ENCODE data around the gene VANGL1.

Gene VANGL1

DNA sequence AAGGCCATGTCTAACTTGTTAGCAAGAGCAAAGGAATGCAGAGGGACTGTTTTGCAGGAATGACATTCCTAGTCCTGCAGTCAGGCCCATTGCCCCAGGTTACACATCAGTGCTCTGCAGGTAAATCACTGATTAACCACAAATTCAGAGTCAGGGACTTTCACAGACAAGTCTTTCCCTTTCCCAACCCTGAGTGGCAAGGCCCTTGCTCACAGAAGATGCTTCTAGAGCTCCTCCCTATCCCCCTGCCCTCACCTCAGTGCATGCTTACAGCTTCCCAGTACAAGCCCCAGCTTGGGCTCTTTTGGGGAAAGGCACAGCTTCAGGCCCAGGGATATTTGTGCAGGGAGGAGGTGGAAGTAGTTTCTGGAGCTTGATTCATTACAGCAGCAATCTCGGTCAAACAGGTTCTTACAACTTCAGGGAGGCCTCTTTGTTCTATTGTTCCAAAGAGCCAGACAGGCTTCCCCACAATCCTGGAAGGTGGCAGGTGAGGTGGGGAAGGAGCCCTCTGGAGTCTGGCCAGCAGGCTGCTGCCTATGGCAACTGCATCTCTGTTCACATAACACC, 72.9 kb downstream of the VANGL1 start:
- no peak for TF ChIP-seq ZNF274 (IDR thresholded peaks at IDR 0.05; ENCODE audit: low read depth, low read length)
- no peak overlapping the region for H3K4me3 ChIP-seq (ENCODE audit: low read length)

DNA sequence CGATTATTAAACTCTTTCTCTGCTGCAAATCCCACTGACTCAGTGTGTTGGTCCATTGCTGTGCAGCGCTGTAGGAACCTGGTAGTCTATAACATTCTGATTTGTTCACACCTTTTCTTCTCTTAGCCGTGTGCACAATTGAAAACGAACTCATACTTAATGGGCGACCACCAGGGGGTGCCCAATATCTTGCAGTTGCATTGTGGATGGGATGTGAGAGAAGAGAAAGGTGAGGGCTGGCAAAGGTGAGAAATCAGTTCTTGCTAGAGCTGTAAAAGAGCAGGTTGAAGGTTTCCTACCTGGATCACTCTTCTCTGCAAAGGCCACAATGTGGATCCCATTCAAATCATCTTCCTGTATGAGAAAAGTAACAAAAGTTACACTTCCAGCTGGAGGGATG, 75.8 kb downstream of the VANGL1 start:
- H3K4me3 ChIP-seq (ENCODE audit: low read length), result no peak overlapping the region
- TF ChIP-seq ZNF274 (IDR thresholded peaks at IDR 0.05; ENCODE audit: low read depth, low read length), result no peak

DNA sequence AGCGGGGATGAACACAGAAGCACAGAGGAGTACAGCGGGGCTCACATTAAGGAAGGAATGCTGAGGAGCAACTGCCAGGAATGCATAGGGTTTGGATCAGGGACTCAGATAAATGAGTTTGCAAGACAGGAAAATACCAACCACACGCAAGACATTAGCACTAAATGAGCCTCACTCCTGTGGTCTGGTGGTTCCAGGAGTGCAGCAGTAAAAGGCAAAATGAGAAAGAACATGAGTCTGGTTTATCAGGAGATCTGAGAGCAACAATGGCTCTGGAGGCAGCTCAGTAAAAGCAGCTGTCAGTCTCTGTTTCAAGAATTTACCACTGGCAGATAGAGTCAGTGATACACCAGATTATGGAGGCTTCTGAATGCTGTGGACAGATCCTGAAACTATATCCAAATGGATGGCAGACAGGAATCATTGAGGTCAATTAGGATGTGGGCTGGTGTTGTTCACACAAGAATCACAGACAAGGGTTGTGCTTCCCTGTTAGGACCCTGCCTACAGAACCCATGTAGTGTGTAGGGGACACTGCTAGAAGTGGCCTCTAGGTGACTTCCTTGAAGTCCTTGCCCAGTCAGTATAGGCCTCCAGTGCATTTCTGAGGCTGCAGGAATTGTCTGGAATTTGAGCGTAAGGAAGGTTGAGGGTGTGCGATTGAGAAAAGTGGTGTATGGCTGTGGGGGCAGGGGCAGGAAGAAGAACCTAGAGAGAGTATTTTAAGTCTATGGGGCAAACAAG, 76.4 kb downstream of the VANGL1 start:
- TF ChIP-seq ZNF274 (IDR thresholded peaks at IDR 0.05; ENCODE audit: low read depth, low read length), result no peak
- no peak overlapping the region for H3K4me3 ChIP-seq (ENCODE audit: low read length)

DNA sequence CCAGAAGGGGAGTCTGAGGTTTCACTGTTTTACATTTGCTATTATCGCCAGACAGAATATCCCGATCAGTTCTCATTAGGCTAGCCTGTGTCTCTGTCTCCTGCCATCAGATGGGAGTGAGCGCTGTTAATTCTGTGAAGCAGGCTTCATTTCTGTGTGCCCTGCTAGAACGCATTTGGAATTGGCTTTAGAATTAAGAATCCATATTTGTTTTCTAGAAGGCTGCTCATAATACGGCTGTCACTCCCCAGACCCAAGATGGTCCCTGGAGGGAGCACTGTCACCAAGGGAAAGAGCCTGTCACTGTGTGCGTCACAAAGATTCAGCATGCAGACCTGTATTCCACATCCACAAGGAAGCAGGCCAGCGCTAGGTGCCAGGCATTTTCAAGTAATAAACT, 77.5 kb downstream of the VANGL1 start:
- TF ChIP-seq ZNF274 (IDR thresholded peaks at IDR 0.05; ENCODE audit: low read depth, low read length), result no peak
- no peak overlapping the region for H3K4me3 ChIP-seq (ENCODE audit: low read length)

DNA sequence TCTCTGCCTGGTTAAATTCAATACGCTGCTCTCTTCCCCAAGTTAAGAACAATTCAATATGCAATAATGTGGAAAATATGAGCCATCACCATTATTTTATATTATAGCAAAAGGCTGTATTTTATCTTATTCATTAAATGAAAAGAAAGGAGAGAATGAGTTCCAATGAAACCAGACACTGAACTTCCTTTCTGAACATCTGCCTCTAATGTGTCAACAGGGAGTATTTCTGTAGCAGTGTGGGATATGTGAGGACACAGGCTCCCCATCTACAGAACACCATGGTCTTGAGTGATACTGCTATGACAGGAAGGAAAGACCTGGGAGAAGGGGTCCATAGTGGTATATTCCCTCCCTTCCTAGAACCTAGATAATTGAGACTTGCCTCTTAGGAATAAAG, 80.5 kb downstream of the VANGL1 start:
- H3K4me3 ChIP-seq (ENCODE audit: low read length), result no peak overlapping the region
- TF ChIP-seq ZNF274 (IDR thresholded peaks at IDR 0.05; ENCODE audit: low read depth, low read length), result no peak

DNA sequence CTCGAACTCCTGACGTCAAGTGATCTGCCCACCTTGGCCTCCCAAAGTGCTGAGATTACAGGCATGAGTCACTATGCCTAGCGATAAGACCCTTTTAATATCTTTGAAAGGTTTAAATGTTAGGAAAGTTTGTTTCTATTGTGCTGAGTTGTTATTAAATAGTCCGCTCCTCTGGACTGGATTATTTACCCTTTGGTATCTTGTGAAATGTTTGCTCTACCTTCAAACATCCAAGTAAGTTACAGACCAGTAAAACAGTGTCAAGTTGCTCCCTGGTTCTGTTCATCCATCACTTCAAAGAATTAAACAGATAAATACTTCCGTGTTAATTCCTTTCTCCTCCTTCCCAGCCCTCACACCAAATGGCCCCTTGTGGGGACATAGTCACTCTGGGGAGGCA, 82.0 kb downstream of the VANGL1 start:
- TF ChIP-seq ZNF274 (IDR thresholded peaks at IDR 0.05; ENCODE audit: low read depth, low read length), result no peak
- no peak overlapping the region for H3K4me3 ChIP-seq (ENCODE audit: low read length)

DNA sequence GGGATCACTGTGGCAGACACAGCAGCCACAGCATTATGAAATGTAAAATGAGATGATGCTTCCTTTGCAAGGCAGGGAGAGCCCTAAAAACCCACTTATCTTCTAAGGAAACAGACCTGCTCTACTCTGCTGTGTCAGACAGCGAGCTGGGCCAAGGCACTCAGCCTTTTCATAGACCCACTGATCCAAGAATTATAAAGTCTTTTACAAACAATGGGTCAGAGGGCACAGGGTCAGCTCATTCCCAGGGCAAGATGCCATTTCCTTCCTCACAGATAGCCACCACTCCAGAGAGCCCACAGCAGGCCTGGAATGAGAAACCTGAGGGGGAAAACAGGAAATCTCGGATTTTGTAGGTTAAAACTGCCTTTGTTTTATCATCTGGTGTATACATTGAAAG, 83.8 kb downstream of the VANGL1 start:
- H3K4me3 ChIP-seq (ENCODE audit: low read length), result no peak overlapping the region
- TF ChIP-seq ZNF274 (IDR thresholded peaks at IDR 0.05; ENCODE audit: low read depth, low read length), result no peak

DNA sequence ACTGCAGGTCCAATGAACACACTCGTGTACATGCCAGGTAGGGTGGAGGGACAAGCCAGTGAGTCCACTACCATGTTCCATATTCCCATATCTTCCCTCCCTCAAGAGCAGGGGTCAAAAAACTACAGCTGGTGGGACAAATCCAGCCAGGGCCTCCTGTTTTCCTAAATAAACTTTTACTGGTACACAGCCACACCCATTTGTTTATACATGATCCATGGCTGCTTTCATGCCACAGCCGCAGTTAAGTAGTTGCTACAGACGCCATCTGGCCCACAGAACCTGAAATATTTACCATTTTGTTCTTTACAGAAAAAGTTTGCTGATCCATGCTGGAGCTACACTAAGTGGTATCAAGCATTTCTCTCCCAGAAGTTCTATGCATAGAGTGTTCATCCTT, 84.4 kb downstream of the VANGL1 start:
- no peak for TF ChIP-seq ZNF274 (IDR thresholded peaks at IDR 0.05; ENCODE audit: low read depth, low read length)

DNA sequence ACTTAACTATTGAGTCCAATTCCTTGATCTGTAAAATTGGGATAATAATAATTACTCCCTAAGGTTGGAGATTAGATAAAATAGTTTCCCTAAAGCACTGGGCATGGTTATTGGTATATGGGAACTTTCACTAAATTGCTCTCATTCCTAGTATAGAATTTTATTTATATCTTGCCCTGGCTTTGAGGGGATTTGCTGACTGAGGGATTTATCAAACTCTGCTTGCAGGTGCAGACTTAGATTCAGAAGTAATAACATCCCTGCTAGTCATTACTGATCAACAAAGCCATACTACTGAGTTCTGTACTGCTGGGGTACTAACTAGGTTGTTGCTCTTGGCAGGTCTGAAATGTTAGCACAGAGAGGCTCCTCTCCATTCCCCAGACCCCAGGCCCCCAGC, 84.8 kb downstream of the VANGL1 start:
- no peak overlapping the region for H3K4me3 ChIP-seq (ENCODE audit: low read length)
- TF ChIP-seq ZNF274 (IDR thresholded peaks at IDR 0.05; ENCODE audit: low read depth, low read length), result no peak

More for the DNA sequence above, 84.4 kb downstream of the VANGL1 start:
- H3K4me3 ChIP-seq (ENCODE audit: low read length), result no peak overlapping the region

DNA sequence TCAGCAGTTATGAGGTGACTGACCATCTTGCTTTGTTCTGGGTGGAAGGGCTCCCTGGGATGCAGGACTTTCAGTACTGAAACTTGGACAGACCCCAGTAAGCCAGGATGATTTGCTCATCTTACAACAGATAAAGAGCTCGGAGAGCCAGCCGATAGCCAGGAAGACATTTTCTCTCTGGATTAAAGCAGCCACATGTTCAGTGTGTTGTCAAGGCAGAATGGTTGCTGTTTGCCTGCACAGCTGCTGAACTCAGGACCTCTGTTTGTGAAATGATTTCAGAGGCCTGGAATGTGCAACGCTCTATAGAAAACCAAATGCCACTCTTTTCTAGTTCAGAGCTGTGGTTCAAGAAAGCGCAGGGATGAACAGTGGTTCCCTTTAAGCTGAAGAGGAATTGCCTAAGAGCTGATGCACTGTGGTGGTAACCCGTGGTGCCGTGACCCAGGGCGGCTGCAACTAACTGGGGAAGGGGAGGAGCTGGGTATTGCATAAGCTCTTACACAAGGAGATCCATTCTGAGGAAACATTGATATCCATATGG, 86.0 kb downstream of the VANGL1 start:
- H3K4me3 ChIP-seq (ENCODE audit: low read length), result no peak overlapping the region

DNA sequence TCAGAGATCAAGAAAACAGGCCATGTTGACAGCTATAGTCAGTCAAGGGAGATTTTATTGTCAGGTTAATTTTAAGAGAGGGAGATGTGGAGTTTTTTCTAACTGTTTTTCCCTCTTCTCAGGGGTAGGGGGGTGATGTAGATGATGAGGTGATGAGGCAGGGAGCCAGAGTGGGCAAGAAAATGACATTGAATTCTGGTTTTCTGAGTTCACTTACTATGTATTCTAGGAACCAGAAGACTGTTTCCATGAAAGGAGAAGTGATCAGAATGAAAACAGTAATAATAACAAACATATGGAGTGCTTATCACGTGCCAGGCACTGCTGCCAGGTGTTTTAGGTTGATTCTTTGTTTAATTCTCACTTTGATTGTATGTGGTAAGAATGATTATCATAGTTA, 86.6 kb downstream of the VANGL1 start:
- H3K4me3 ChIP-seq (ENCODE audit: low read length), result no peak overlapping the region
- no peak for TF ChIP-seq ZNF274 (IDR thresholded peaks at IDR 0.05; ENCODE audit: low read depth, low read length)

More for the DNA sequence above, 86.0 kb downstream of the VANGL1 start:
- TF ChIP-seq ZNF274 (IDR thresholded peaks at IDR 0.05; ENCODE audit: low read depth, low read length), result no peak

DNA sequence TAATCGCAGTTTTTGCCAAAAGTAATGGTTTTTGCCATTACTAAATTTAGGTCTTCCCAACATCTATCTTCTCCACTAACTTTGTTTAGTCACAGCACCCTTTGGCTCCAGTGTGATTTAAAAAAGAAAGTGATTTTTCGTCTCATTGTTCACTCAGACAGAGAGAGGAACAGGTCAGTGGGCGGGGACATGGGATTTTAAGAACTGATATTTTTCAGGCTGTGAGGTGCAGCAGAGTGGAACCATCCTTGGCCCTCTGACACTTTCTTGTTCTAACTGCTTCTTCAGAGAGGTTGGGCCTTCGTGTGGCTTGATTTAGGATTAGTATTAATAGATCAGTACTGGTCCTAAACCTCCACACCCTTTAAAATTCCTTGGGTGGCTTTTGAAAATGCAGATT, 88.0 kb downstream of the VANGL1 start:
- no peak for TF ChIP-seq ZNF274 (IDR thresholded peaks at IDR 0.05; ENCODE audit: low read depth, low read length)
- no peak overlapping the region for H3K4me3 ChIP-seq (ENCODE audit: low read length)

DNA sequence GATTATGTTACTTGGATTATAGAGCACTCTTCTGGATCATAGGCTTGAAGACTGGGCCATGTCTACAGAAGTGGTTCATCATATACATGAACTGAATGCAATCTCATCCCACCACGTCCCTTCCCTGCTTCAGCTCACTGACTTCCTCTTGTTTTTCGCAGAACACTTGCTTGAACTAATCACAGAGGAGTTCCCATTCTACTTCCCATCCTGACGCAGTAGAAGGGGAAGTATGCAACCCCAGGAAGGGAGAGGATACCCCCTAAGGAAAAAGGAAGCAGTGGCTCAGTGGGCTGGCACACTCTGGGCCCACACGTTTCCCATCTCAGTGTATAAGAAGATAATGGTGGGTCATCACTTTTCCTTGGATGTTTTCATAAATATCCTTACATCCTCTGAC, 90.5 kb downstream of the VANGL1 start:
- no peak overlapping the region for H3K4me3 ChIP-seq (ENCODE audit: low read length)
- no peak for TF ChIP-seq ZNF274 (IDR thresholded peaks at IDR 0.05; ENCODE audit: low read depth, low read length)

DNA sequence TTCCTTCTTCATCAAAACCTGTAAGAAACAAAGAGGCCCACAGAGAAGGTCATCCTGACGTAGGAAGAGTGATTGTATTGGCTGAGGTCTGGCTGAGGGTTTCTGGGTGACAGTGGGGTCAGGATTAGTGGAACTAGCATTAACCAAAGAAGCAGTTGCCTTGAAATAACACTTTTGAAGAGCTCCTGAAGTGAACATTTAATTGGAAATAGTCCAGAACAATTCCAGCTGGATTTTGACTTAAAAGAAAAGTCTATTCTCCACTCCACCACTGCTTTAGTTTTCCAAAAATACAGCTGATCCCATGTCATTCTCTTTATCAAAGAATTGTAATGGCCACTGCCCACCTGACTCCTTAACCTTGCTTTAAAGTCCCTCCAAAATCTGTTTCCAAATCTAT, 99.0 kb downstream of the VANGL1 start:
- TF ChIP-seq ZNF274 (IDR thresholded peaks at IDR 0.05; ENCODE audit: low read depth, low read length), result no peak
- H3K4me3 ChIP-seq (ENCODE audit: low read length), result no peak overlapping the region

DNA sequence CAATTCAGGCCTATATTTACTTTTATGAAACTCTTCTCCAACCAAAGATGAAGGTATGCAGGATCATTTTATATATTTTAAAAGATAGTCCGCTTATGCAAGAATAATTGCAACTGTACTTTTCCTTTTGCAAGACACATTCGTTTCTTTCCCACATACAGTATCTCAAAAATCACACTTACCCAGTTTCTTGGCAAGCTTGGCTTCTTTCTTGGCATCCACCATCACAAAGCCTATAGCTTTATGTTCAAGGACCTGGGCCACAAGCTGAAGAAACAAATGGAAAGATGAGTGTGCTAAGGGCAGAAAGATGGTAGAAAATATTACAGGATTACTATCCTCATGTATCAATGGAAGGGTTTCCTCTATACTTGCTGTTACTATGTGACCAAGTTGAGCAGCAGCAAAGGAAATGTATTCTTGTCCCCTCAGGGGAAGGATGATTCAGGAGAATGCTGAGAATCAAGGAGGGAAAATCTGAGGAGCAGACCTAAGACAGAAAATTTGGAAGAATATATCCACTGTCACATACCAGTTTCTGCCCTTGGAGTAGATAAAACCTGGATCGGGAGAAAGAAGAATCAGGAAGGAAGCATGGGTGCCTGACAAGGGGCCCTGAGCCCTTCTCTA, 103.0 kb downstream of the VANGL1 start:
- TF ChIP-seq ZNF274 (IDR thresholded peaks at IDR 0.05; ENCODE audit: low read depth, low read length), result no peak
- H3K4me3 ChIP-seq (ENCODE audit: low read length), result no peak overlapping the region
